Neural progenitor cell (in vitro differentiated cells): ENCODE data around the gene KLHL6. TPM values are rescaled to one million over a fixed set of nuclear protein-coding genes. Genes with fewer than 3 reads are reported as not detected.

Experiments used
- DNase-seq: peaks from one replicate; pipeline ENCODE4 v3.0.0-alpha.2; 2016; ENCODE audit warnings: low spot score
- H2AFZ ChIP-seq: fragments of 200-600 bp; sonication (generic); replicated peaks from 2 replicates; pipeline ENCODE4 v1.6.1; 2016; ENCODE audit warnings: antibody characterized with exemption
- H3F3A ChIP-seq: fragments of 200-600 bp; sonication (generic); 2 replicates; pipeline ENCODE4 v1.6.1; 2016; ENCODE audit warnings: antibody characterized with exemption, low read depth
- H3K27ac ChIP-seq: fragments of 200-600 bp; sonication (generic); 2 replicates; pipeline ENCODE4 v1.5.1; 2016; ENCODE audit warnings: mild to moderate bottlenecking
- H3K27me3 ChIP-seq: fragments of 200-600 bp; sonication (generic); 2 replicates; pipeline ENCODE4 v1.6.1; 2016; ENCODE audit warnings: mild to moderate bottlenecking, moderate library complexity
- H3K36me3 ChIP-seq: fragments of 200-600 bp; sonication (generic); 2 replicates; pipeline ENCODE4 v1.5.1; 2016
- H3K4me1 ChIP-seq: fragments of 200-600 bp; sonication (generic); 2 replicates; pipeline ENCODE4 v1.6.1; 2016; ENCODE audit warnings: mixed run types
- H3K4me2 ChIP-seq: fragments of 200-600 bp; sonication (generic); 2 replicates; pipeline ENCODE4 v1.6.1; 2016
- H3K4me3 ChIP-seq: fragments of 200-600 bp; sonication (generic); 2 replicates; pipeline ENCODE4 v1.5.1; 2016
- H3K79me2 ChIP-seq: fragments of 200-600 bp; sonication (generic); 2 replicates; pipeline ENCODE4 v1.6.1; 2016; ENCODE audit warnings: low read depth
- H3K9ac ChIP-seq: fragments of 200-600 bp; sonication (generic); 2 replicates; pipeline ENCODE4 v1.6.1; 2016
- H3K9me3 ChIP-seq: fragments of 200-600 bp; sonication (generic); 2 replicates; pipeline ENCODE4 v1.5.1; 2016; ENCODE audit warnings: low read depth
- H4K20me1 ChIP-seq: fragments of 200-600 bp; sonication (generic); 2 replicates; pipeline ENCODE4 v1.6.1; 2016; ENCODE audit warnings: low read depth
- H3K27ac Mint-ChIP-seq: 3 replicates; pipeline ENCODE4 v1.8.0; 2021; ENCODE audit warnings: mixed read lengths
- H3K27me3 Mint-ChIP-seq: 2 replicates; pipeline ENCODE4 v1.8.0; 2022; ENCODE audit warnings: low read depth, mild to moderate bottlenecking, inconsistent platforms, moderate library complexity, mixed read lengths; ENCODE audit not compliant: insufficient read depth
- H3K36me3 Mint-ChIP-seq: 3 replicates; pipeline ENCODE4 v1.8.0; 2021; ENCODE audit warnings: mixed read lengths
- H3K4me1 Mint-ChIP-seq: 3 replicates; pipeline ENCODE4 v1.8.0; 2021; ENCODE audit warnings: mixed read lengths
- H3K4me3 Mint-ChIP-seq: 3 replicates; pipeline ENCODE4 v1.8.0; 2021; ENCODE audit warnings: mild to moderate bottlenecking, moderate library complexity, mixed read lengths
- H3K9me3 Mint-ChIP-seq: 3 replicates; pipeline ENCODE4 v1.8.0; 2020; ENCODE audit warnings: mixed read lengths
- CTCF ChIP-seq: fragments of 200-600 bp; sonication (generic); IDR thresholded peaks from 2 replicates; pipeline ENCODE4 v1.5.1; 2017; ENCODE audit warnings: antibody characterized with exemption, mild to moderate bottlenecking
- EZH2 ChIP-seq: fragments of 200-600 bp; sonication (generic); IDR thresholded peaks from 2 replicates; pipeline ENCODE4 v1.6.1; 2017; ENCODE audit warnings: antibody characterized with exemption, mild to moderate bottlenecking, moderate library complexity
- EZH2phosphoT487 ChIP-seq: fragments of 200-600 bp; sonication (generic); IDR thresholded peaks from 2 replicates; pipeline ENCODE4 v1.6.1; 2017; ENCODE audit warnings: antibody characterized with exemption
- total RNA-seq: library from RNA; depleted of rRNA; stranded (reverse); fragments of >200 nt; gene quantifications from 2 replicates; pipeline ENCODE4 v1.2.3, GENCODE V29; 2015; ENCODE audit warnings: low replicate concordance

The KLHL6 gene
- total RNA-seq, 1 donor from 2014 or later, result 0.09 TPM

DNA sequence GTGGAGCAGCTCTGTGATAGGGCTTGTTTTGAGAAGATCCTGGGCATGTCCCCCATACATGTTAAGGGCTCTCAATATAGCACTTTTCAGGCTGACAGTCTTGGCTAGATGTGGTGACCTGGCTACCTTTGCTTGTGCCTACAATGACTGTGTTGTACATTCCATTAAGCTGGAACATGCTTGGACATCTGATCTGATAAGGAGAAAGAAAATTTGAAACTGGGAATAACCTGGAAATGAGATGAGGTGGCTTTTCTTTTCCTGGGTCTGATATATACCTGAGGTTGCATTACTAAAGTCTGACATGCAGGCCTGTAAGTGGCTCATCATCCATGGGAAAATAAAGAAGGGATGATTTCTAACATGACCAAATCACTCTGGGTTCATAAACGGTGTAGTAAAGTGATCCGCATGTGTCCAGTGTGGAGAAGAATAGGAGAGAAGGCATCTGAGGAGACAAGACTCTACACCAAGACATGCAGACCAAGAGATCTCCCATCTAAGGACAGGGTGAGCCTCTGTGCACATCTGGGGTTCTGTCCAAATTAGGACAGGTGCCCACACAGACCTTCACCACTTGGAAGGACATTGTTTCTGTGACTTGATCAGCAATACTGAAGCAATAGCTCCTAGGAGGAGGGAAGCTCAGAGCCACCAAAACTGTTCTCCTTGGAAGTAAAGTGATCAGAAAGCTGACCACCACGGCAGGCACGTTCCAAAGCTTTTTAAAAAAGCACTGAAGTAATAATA lies 62.0 kb downstream of the KLHL6 start:
- Histone ChIP-seq H3K36me3 (no peaks in the 10 kb centered on the region), H3K4me2 (no peak overlapping the region), H3K4me1 (no peaks in the 10 kb centered on the region), H3K27me3 (no peaks in the 10 kb centered on the region), H3K9ac (no peak overlapping the region), H3K9me3 (no peaks in the 10 kb centered on the region), H2AFZ (no peak overlapping the region), H3F3A (no peaks in the 10 kb centered on the region), H3K79me2 (no peaks in the 10 kb centered on the region), H3K27ac (no peak overlapping the region), H3K4me3 (no peak overlapping the region), H4K20me1 (no peaks in the 10 kb centered on the region)
- Mint-ChIP-seq H3K27ac (no peak overlapping the region), H3K27me3 (peaks cover 4% of the 10 kb centered on the region), H3K9me3 (no peaks in the 10 kb centered on the region), H3K4me1 (no peaks in the 10 kb centered on the region), H3K4me3 (no peak overlapping the region), H3K36me3 (no peaks in the 10 kb centered on the region)
- no peak for TF ChIP-seq CTCF
- no peak for TF ChIP-seq EZH2
- no peak for TF ChIP-seq EZH2phosphoT487
- DNase-seq, result no peak

DNA sequence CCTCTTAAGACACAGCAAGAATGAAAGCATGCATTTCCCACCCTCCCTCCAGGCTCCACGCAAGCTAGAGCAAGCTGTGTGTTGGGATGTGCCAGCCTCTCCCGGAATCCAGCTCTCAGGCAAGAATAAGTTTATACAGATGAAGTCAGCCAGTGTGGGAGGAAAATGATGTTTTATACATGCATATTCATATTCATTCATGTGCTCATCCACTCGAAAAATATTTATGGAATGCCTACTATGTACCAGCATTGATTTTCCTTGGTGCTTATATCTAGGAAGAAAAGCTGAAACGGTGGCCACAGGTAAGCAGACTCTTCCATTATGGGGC lies 62.7 kb downstream of the KLHL6 start:
- H3K9ac ChIP-seq, result no peak overlapping the region
- no peak overlapping the region for H3K4me3 ChIP-seq
- H3K79me2 ChIP-seq, result no peaks in the 10 kb centered on the region
- TF ChIP-seq EZH2 (no peak), CTCF (no peak), EZH2phosphoT487 (no peak)
- H2AFZ ChIP-seq, result no peak overlapping the region
- no peak overlapping the region for H3K27ac ChIP-seq
- H3K27me3 ChIP-seq, result no peaks in the 10 kb centered on the region
- Mint-ChIP-seq H3K27ac (no peak overlapping the region), H3K27me3 (peaks cover 6% of the 10 kb centered on the region), H3K4me1 (no peaks in the 10 kb centered on the region), H3K36me3 (no peaks in the 10 kb centered on the region), H3K9me3 (no peaks in the 10 kb centered on the region), H3K4me3 (no peak overlapping the region)
- H3F3A ChIP-seq, result no peaks in the 10 kb centered on the region
- H3K4me2 ChIP-seq, result no peak overlapping the region
- H3K36me3 ChIP-seq, result no peaks in the 10 kb centered on the region
- no peaks in the 10 kb centered on the region for H4K20me1 ChIP-seq
- H3K4me1 ChIP-seq, result no peaks in the 10 kb centered on the region
- no peak for DNase-seq
- H3K9me3 ChIP-seq, result no peaks in the 10 kb centered on the region

- Histone ChIP-seq H3F3A (no peaks in the 10 kb centered on the region), H2AFZ (no peak overlapping the region), H3K4me3 (no peak overlapping the region), H3K9me3 (no peaks in the 10 kb centered on the region), H4K20me1 (no peaks in the 10 kb centered on the region), H3K27ac (no peak overlapping the region), H3K36me3 (no peaks in the 10 kb centered on the region), H3K79me2 (no peaks in the 10 kb centered on the region), H3K9ac (no peak overlapping the region), H3K4me2 (no peak overlapping the region), H3K27me3 (no peaks in the 10 kb centered on the region), H3K4me1 (peaks cover 5% of the 10 kb centered on the region)
- Mint-ChIP-seq H3K27ac (peak overlapping the region; percentile 37), H3K36me3 (no peaks in the 10 kb centered on the region), H3K27me3 (peaks cover 5% of the 10 kb centered on the region), H3K4me3 (no peak overlapping the region), H3K9me3 (no peaks in the 10 kb centered on the region), H3K4me1 (peaks cover 1% of the 10 kb centered on the region)
- TF ChIP-seq EZH2phosphoT487 (no peak), CTCF (no peak), EZH2 (no peak)
- DNase-seq, result no peak
Measured at GRCh38 chr3:183491923-183492848, 63.3 kb downstream of the KLHL6 start.
